22Rv1 (cell line): ENCODE results near the gene C1QTNF12.

Source experiments
- H3K27ac ChIP-seq: fragments of 450-650 bp; 2 replicates; pipeline ENCODE4 v1.5.1; 2017
- CTCF ChIP-seq: fragments of 450-650 bp; IDR thresholded peaks from 2 replicates; pipeline ENCODE4 v1.5.1; 2017; ENCODE audit warnings: mild to moderate bottlenecking
- ZFX ChIP-seq: fragments of 450-650 bp; IDR thresholded peaks from 2 replicates; pipeline ENCODE4 v1.6.1; 2017; ENCODE audit warnings: antibody characterized with exemption, borderline replicate concordance

C1QTNF12 gene

DNA sequence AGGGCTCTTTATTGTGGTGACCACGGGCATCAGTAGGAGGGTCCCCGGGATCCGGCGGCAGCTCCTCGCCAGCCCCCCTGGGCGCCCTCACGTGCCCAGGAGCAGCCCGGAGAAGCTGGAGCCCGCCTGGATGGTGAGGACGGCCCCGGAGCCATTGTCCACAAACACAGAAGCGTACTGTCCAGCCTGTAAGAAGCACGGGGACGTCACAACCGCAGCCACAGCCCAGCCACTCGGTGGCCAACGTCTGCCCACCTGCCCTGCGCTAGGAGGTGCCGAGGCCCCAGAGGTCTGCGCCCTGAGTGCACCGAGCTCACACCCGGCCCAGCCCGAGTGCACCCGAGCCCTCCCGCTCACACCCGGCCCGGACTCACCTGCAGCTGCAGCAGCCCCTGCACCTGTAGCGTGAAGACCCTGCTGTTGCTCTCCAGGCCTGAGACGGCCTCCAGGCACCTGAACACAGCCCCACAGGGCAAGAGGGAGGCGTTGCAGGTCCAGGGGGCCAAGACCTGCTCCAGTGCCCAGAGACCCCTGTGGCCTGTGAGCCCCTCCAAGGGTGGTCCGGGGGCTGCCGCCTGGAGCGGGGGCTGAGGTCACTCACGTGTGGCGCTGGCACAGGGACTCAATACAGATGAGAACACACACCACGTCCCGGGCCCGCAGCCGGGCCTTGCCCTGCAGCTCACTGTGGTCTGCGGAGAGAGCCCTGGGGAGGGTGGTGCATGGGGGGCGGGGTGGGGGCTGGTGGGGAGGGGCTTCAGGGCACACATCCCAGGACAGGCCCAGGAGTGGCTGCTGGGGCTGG lies 3.9 kb downstream of the C1QTNF12 start:
- TF ChIP-seq ZFX (no peak), CTCF (no peak)
- H3K27ac ChIP-seq, result no peak overlapping the region

DNA sequence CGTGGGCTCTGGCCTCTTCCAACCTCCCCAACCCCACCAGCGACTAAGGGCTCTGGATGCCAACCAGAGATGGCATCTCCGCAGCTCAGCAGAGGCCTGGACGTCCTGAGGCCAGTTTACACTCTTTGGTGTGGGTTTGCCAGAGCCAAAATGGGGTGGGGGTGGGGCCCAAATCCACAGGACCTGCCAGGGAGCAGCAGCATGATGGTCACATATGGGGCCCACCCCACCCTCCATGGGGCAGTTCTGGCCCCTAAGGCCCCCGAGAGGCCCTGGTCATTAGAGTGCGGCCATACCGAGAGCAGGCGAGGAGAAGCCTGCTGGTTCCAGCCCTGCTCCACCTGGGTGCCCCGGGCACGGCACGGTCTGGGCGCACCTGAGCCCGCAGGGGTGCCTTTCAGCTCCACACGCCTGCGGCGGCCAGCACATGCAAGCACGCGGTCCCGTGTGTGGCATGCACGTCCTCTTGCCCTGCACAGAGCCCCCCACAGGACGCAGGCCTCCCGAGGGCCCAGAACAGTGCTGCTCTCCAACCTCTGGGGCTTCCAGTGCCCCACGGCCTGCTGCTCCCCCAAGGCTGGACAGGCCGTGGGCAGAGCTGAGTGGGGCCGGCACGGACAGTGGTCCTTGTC lies 4.8 kb downstream of the C1QTNF12 start:
- no peak for TF ChIP-seq CTCF
- no peak for TF ChIP-seq ZFX
- H3K27ac ChIP-seq, result no peak overlapping the region

DNA sequence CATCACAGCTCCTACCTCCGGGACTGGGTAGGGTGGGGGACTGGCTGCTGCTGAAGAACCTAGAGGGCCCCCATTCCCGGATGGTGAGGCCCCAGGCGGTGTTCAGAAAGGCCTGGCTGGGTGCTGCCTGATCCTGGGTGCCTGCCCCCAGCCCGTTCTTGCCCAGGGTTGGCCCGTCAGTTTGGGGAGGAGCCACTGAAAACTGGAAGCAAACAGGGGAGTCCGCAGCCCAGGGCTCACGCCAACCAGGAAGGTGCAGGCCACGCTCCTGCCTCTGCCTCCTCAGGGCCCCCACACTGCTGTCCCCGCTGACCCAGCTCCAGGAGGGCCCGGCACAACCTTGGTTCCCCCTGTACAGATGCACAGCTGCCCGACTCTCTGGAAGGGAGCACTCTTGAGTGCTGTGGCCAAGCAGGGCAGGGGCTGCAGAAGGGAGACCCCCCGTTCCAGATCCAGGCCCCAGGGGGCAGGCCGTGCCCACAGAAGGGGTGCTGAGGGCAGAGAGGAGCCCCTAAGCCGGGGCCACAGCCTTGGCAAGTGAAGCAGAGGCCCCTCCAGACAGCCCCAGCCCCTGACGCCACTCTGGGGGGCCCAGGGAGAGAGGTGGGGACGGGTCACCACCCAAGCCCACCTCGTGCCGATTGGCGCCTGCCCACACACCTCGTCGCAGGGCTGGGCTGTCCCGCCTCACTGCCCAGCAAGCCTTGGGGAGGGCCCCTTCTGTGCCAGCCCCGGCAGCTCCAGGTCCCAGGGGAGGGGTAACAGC lies 5.5 kb downstream of the C1QTNF12 start:
- no peak overlapping the region for H3K27ac ChIP-seq
- TF ChIP-seq ZFX (no peak), CTCF (no peak)

GRCh38 chr1:1240348-1240732 lies 6.2 kb downstream of the C1QTNF12 start:
- H3K27ac ChIP-seq, result no peak overlapping the region
- TF ChIP-seq CTCF (no peak), ZFX (no peak)

- H3K27ac ChIP-seq, result no peak overlapping the region
- no peak for TF ChIP-seq ZFX
- no peak for TF ChIP-seq CTCF
Observed at GRCh38 chr1:1239614-1240347, 6.7 kb downstream of the C1QTNF12 start.

DNA sequence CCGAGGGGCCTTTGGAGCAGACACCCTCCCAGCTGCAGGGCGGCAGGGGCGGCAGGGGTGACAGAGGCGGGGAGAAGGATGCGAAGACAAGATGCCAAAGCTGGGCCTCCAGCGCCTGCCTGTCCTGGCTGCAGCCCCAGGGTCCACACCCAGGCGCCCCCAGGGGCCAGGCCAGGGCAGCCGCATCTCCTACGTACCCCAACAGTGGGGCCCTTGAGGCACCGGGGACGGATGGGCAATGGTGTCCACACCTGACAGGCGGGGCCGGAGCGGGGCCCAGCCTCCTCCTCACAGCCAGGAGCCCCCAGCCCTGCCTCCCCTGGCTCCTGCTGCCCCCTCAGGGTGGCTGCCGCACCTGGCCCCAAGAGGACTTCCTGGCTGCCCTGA lies 7.3 kb downstream of the C1QTNF12 start:
- TF ChIP-seq CTCF, result no peak
- TF ChIP-seq ZFX, result no peak
- no peak overlapping the region for H3K27ac ChIP-seq
